ENCODE data around the gene MED14. TPM values are rescaled to one million over a fixed set of nuclear protein-coding genes. Genes with fewer than 3 reads are reported as not detected.

The MED14 gene
- total and polyA plus RNA-seq, 2 of the 13 experiments (the other 11 are each of a cell fraction or from before 2014, with no cell fraction given) = 10.2 to 16.3 TPM

- TF ChIP-seq CREB1 (IDR thresholded peaks at IDR 0.05) = no peak
- no peak for TF ChIP-seq CREB1 (CRISPR knock-in tag; IDR thresholded peaks at IDR 0.05)
- TF ChIP-seq NFRKB (IDR thresholded peaks at IDR 0.05) = no peak
- no peak for TF ChIP-seq JUN (CRISPR knock-in tag; IDR thresholded peaks at IDR 0.05)
- no peak for TF ChIP-seq THAP7 (CRISPR knock-in tag; IDR thresholded peaks at IDR 0.05)
- TF ChIP-seq GFI1 (CRISPR knock-in tag; IDR thresholded peaks at IDR 0.05; ENCODE audit: borderline replicate concordance) = no peak
- no peak for TF ChIP-seq THAP11 (CRISPR knock-in tag; IDR thresholded peaks at IDR 0.05)
- TF ChIP-seq ONECUT2 (CRISPR knock-in tag; IDR thresholded peaks at IDR 0.05) = no peak
These were observed 29.6 kb downstream of the MED14 start (continued) for GRCh38 chrX:40705658-40706312.

GRCh38 chrX:40700640-40701342 lies 34.6 kb downstream of the MED14 start:
- BruUV-seq (replicated peaks) = no TSS peak
- TF ChIP-seq NCOR1 (IDR thresholded peaks at IDR 0.05; ENCODE audit: borderline replicate concordance, low read length) (no peak), THAP9 (CRISPR knock-in tag; IDR thresholded peaks at IDR 0.05; ENCODE audit: borderline replicate concordance) (no peak), KLF16 (CRISPR knock-in tag; IDR thresholded peaks at IDR 0.05) (no peak), SETDB1 (CRISPR knock-in tag; IDR thresholded peaks at IDR 0.05; ENCODE audit: borderline replicate concordance) (no peak), TERF1 (CRISPR knock-in tag; IDR thresholded peaks at IDR 0.05) (no peak), ZNF576 (CRISPR knock-in tag; IDR thresholded peaks at IDR 0.05) (no peak), NR2F6 (IDR thresholded peaks at IDR 0.05) (no peak), NR2F6 (CRISPR knock-in tag; IDR thresholded peaks at IDR 0.05) (no peak), TRIM22 (IDR thresholded peaks at IDR 0.05) (no peak), ZNF569 (CRISPR knock-in tag; IDR thresholded peaks at IDR 0.05; ENCODE audit: borderline replicate concordance) (no peak)

More at GRCh38 chrX:40700640-40701342, 34.6 kb downstream of the MED14 start:
- no peak overlapping the region for H3K27ac ChIP-seq (ENCODE audit: extremely low read length, insufficient read depth, low read length)
- no peaks in the 10 kb centered on the region for H3K79me2 ChIP-seq (ENCODE audit: insufficient read depth, low read length)
- H3K4me3 ChIP-seq (replicated peaks in 1 of 3; ENCODE audit: insufficient read depth in 1 of 3, low read depth in 2 of 3, low read length in 3 of 3) = no peak overlapping the region
- peaks cover 0 to 13% of the 10 kb centered on the region in 2 experiments; a peak in 2 of 5 replicates for H3K36me3 ChIP-seq (replicated peaks in 1 of 2; ENCODE audit: control insufficient read depth in 1 of 2, insufficient read depth in 2 of 2, low read length in 2 of 2)
- H3K9me3 ChIP-seq (ENCODE audit: low read length) = no peaks in the 10 kb centered on the region
- H3K27me3 ChIP-seq (ENCODE audit: control insufficient read depth in 1 of 2, insufficient read depth in 2 of 2, low read length in 2 of 2) = no peaks in the 10 kb centered on the region
- H3K4me1 ChIP-seq (ENCODE audit: insufficient read depth, low read length) = no peaks in the 10 kb centered on the region
- WGBS (ENCODE audit: low lambda C conversion rate) = 96% methylated on average over 4 of the region's 4 CpGs
- H3K4me2 ChIP-seq (ENCODE audit: low read depth, low read length) = no peak overlapping the region
- DNase-seq (ENCODE audit: low spot score) (no peak), FAIRE-seq (no peak), ATAC-seq (no peak)
- H2AFZ ChIP-seq (ENCODE audit: low read length) = no peak overlapping the region
- ChIA-PET POLR2A (no interaction called here), CTCF (ENCODE audit: low intra/inter-chr PET ratio, low total read pairs) (no interaction called here)
- intact Hi-C loops (cut with micrococcal nuclease; ENCODE audit: unreplicated experiment) (no loop called here), in situ Hi-C loops (cut with HindIII; ENCODE audit: extremely low pct_ligation_motif_present, low pct_unique_long_range_greater_than_20kb) (no loop called here)
- no peak overlapping the region for H3K9ac ChIP-seq (ENCODE audit: insufficient read depth, low read depth, low read length)
- no peaks in the 10 kb centered on the region for H4K20me1 ChIP-seq (ENCODE audit: insufficient read depth, low read length)

All from HepG2 (cell line).